Parathyroid adenoma (tissue), 2 donors: ENCODE data around the gene CPN1.

ENCODE experiments used
- H2AFZ ChIP-seq: fragments of 300-600 bp; sonication (generic); one replicate; pipeline ENCODE4 v1.7.0; 2017; ENCODE audit warnings: antibody characterized with exemption, mild to moderate bottlenecking
- H3K27ac ChIP-seq: fragments of 300-600 bp; sonication (generic); one replicate; pipeline ENCODE4 v1.7.0; 2017
- H3K27me3 ChIP-seq: fragments of 300-600 bp; sonication (generic); one replicate; pipeline ENCODE4 v1.7.0; 2017; ENCODE audit warnings: low read length; ENCODE audit not compliant: control insufficient read depth, insufficient read depth
- H3K36me3 ChIP-seq: fragments of 300-600 bp; sonication (generic); one replicate; pipeline ENCODE4 v1.7.0; 2017; ENCODE audit warnings: low read length; ENCODE audit not compliant: control insufficient read depth, insufficient read depth
- H3K4me1 ChIP-seq: fragments of 300-600 bp; sonication (generic); one replicate; pipeline ENCODE4 v1.7.0; 2017; ENCODE audit warnings: control low read depth
- H3K4me2 ChIP-seq: fragments of 300-600 bp; sonication (generic); one replicate; pipeline ENCODE4 v1.7.0; 2017; ENCODE audit warnings: low read length
- H3K4me3 ChIP-seq: fragments of 300-600 bp; sonication (generic); one replicate; pipeline ENCODE4 v1.7.0; 2017; ENCODE audit warnings: low read depth, low read length
- H3K79me2 ChIP-seq: fragments of 300-600 bp; sonication (generic); one replicate; pipeline ENCODE4 v1.7.0; 2017; ENCODE audit warnings: control low read depth
- H3K9ac ChIP-seq: fragments of 300-600 bp; sonication (generic); one replicate; pipeline ENCODE4 v1.7.0; 2017; ENCODE audit warnings: mild to moderate bottlenecking
- H3K9me3 ChIP-seq: fragments of 300-600 bp; sonication (generic); one replicate; pipeline ENCODE4 v1.7.0; 2017; ENCODE audit warnings: low read length; ENCODE audit not compliant: control insufficient read depth
- TF ChIP-seq, protein P1 (sequence below): fragments of 300-600 bp; sonication (generic); IDR thresholded peaks from one replicate; pipeline ENCODE4 v1.7.0; 2017; ENCODE audit warnings: antibody characterized with exemption, mild to moderate bottlenecking
- donor health status: primary hyperparathyroidism.

CPN1 gene

DNA sequence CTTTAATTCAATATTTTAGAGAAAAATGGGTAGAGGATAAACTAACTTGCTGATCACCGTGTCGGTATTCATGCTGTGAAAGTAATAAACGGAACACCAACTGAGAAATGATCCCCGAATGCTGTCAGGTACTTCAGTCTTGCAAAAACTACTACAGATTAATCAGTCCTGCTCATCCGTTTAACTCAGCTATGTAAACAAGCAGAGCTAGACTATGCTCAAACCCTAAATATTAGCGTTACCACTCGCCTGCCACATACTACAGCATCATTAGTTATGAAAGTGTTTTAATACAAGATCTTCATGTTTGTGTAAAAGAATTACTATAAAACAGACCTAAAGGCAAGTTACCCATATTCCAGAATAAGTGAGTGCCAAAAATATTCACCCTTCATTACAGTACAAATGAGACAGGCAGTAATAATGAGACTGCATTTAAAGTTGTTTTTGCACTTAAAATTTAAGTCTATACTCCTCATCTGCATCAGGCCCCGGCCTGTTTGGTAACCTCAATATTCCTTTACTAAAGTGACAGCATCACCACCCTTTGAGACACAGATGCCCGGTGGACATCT lies 72.9 kb downstream of the CPN1 start:
- no peaks in the 10 kb centered on the region for H3K9me3 ChIP-seq
- H3K4me1 ChIP-seq = peaks cover 19% of the 10 kb centered on the region
- TF ChIP-seq, protein P1, sequence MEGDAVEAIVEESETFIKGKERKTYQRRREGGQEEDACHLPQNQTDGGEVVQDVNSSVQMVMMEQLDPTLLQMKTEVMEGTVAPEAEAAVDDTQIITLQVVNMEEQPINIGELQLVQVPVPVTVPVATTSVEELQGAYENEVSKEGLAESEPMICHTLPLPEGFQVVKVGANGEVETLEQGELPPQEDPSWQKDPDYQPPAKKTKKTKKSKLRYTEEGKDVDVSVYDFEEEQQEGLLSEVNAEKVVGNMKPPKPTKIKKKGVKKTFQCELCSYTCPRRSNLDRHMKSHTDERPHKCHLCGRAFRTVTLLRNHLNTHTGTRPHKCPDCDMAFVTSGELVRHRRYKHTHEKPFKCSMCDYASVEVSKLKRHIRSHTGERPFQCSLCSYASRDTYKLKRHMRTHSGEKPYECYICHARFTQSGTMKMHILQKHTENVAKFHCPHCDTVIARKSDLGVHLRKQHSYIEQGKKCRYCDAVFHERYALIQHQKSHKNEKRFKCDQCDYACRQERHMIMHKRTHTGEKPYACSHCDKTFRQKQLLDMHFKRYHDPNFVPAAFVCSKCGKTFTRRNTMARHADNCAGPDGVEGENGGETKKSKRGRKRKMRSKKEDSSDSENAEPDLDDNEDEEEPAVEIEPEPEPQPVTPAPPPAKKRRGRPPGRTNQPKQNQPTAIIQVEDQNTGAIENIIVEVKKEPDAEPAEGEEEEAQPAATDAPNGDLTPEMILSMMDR = no peak

DNA sequence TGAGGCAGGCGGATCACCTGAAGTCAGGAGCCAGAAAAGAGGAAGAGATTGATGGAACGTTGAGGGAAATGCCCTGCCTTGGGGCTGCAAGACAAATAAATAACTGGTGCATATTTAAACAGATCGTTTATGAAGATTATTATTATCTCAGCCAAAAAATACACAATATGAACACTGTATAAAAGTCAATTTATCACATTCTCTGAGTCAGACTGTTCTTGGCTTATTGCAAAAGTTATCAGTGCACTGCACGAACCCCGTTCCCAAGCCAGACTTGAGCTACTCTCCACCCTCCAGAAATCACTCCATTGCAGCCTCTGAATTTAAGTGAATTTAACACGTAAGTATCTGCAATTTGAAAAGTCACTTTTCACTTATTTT lies 73.5 kb downstream of the CPN1 start:
- H2AFZ ChIP-seq = no peak overlapping the region
- peak overlapping the region; percentile 95 for H3K27ac ChIP-seq
- peak overlapping the region; percentile 94 for H3K4me2 ChIP-seq
- H3K79me2 ChIP-seq = peaks cover 30% of the 10 kb centered on the region
- no peaks in the 10 kb centered on the region for H3K36me3 ChIP-seq
- no peaks in the 10 kb centered on the region for H3K27me3 ChIP-seq
- H3K9ac ChIP-seq = no peak overlapping the region
- no peaks in the 10 kb centered on the region for H3K9me3 ChIP-seq
- peak overlapping the region; percentile 80 for H3K4me3 ChIP-seq
- TF ChIP-seq, protein P1 = no peak
- H3K4me1 ChIP-seq = peaks cover 22% of the 10 kb centered on the region

More for the DNA sequence above, 72.9 kb downstream of the CPN1 start:
- H3K4me3 ChIP-seq = peak overlapping the region; percentile 80
- peak overlapping the region; percentile 94 for H3K4me2 ChIP-seq
- H3K36me3 ChIP-seq = no peaks in the 10 kb centered on the region
- H2AFZ ChIP-seq = peak overlapping the region; percentile 26
- no peaks in the 10 kb centered on the region for H3K27me3 ChIP-seq
- H3K9ac ChIP-seq = peak overlapping the region; percentile 88
- H3K27ac ChIP-seq = peak overlapping the region; percentile 95
- H3K79me2 ChIP-seq = peaks cover 25% of the 10 kb centered on the region

DNA sequence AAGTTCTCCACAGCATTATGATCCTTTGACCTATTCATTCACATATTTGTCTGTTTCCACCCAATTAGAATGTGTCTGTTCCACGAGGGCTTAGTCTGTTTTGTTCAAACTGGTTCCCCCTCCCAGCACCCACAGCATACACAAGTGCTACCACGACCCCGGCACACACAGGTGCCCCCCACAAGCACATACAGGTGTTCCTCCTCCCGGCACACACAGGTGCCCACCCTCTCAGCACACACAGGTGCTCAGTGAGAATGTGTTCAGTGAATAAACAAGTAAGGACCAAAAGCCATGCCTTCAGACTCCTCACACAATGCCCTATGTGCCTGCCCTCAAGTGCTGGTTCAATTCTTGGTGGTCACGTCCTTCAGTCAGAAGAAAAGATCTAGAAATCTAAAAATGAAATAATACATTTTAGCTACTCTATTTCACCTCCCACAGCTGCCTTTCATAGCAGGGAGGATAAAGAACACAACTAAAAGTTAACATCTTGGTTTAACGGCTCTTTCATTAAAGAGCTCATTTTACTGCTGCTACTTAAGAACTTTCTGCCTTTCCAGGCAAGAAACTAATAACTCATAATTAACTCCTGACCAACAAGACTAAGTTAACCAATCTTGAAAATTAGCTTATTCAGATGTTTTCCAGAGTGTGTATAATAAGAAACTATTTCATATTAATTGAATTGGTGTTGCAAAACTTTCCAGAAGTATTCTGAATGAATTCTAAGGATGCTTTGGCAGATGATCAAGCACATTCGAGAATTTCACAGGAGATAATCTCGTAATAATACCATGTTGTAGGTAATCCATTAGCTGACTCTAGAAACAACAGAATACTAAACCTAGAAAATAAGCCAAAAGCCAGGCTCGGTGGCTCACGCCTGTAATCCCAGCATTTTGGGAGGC lies 74.2 kb downstream of the CPN1 start:
- H3K4me3 ChIP-seq = peak overlapping the region; percentile 80
- no peak overlapping the region for H2AFZ ChIP-seq
- H3K79me2 ChIP-seq = peaks cover 36% of the 10 kb centered on the region
- no peaks in the 10 kb centered on the region for H3K27me3 ChIP-seq
- H3K9ac ChIP-seq = no peak overlapping the region
- H3K27ac ChIP-seq = peak overlapping the region; percentile 95
- H3K4me1 ChIP-seq = peaks cover 27% of the 10 kb centered on the region
- peak overlapping the region; percentile 94 for H3K4me2 ChIP-seq
- TF ChIP-seq, protein P1 = no peak
- H3K36me3 ChIP-seq = no peaks in the 10 kb centered on the region
- H3K9me3 ChIP-seq = no peaks in the 10 kb centered on the region

DNA sequence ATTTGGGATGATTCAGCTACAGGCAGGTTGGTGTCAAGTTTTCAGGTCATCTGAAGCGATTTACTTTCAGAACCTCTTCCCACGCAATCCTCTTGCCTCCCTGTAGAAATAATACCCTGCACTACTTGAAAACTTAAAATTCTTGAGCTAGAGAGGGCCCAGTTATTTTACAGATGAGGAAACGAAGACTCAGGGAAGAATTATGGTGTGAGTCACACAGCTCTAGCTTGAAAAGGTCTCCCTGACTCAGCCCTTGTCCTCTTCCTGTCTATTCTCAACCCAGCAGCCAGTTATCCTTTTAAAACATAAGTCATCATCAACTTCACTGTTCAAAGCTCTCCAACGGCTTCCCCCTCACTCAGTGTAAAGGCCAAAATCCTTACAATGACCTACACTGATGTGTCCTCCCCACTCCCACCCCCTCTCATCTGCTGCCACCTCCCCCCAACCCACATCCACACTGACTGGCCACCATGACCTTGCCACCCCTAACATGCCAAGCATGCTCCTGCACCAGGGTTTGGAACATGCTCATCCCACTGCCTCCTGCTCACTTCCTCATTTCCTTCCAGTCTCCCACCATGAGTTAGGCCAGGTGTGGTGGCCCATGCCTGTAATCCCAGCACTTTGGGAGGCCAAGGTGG lies 75.3 kb downstream of the CPN1 start:
- Histone ChIP-seq H3K4me1 (peaks cover 37% of the 10 kb centered on the region), H3K79me2 (peaks cover 46% of the 10 kb centered on the region), H3K36me3 (no peaks in the 10 kb centered on the region), H3K4me2 (peak overlapping the region; percentile 52), H3K9me3 (no peaks in the 10 kb centered on the region), H3K9ac (no peak overlapping the region), H3K27me3 (no peaks in the 10 kb centered on the region), H3K27ac (peak overlapping the region; percentile 95), H2AFZ (no peak overlapping the region), H3K4me3 (no peak overlapping the region)
- TF ChIP-seq, protein P1 = no peak
